K562 (cell line): ENCODE data around the gene PIGV. TPM values are rescaled to one million over a fixed set of nuclear protein-coding genes. Genes with fewer than 3 reads are reported as not detected.
A peak's percentile ranks its signal among the peaks of the same experiment; 100 is the strongest.

ENCODE experiments used
- CAMTA2 ChIP-seq: fragments of 250-450 bp; sonication (Bioruptor Pico); conservative IDR thresholded peaks from 2 replicates; pipeline ENCODE4 v1.5.1; 2022
- CBX5 ChIP-seq: IDR thresholded peaks from 2 replicates; pipeline ENCODE4 v1.6.1; 2014; ENCODE audit warnings: low read depth, borderline replicate concordance
- CEBPB ChIP-seq: fragments of 450-650 bp; IDR thresholded peaks from 2 replicates; pipeline ENCODE4 v1.6.1; 2016; ENCODE audit warnings: missing genetic modification characterization, missing compliant biosample characterization
- CEBPZ ChIP-seq: fragments of 150-350 bp; IDR thresholded peaks from 2 replicates; pipeline ENCODE4 v1.6.1; 2014; ENCODE audit warnings: low read depth, mild to moderate bottlenecking, low read length, borderline replicate concordance
- CREB3L1 ChIP-seq: fragments of 450-650 bp; IDR thresholded peaks from 2 replicates; pipeline ENCODE4 v1.6.1; 2014; ENCODE audit warnings: low read depth, mild to moderate bottlenecking, moderate library complexity, borderline replicate concordance
- CTBP1 ChIP-seq: fragments of 450-650 bp; IDR thresholded peaks from 2 replicates; pipeline ENCODE4 v1.6.1; 2016; ENCODE audit warnings: borderline replicate concordance
- DACH1 ChIP-seq: fragments of 450-650 bp; IDR thresholded peaks from 2 replicates; pipeline ENCODE4 v1.6.1; 2018; ENCODE audit not compliant: partially characterized antibody
- DMBX1 ChIP-seq: fragments of 250-450 bp; sonication (Bioruptor Pico); IDR thresholded peaks from 2 replicates; pipeline ENCODE4 v1.8.0; 2022; ENCODE audit warnings: inconsistent platforms, mild to moderate bottlenecking, moderate library complexity, borderline replicate concordance
- KDM1A ChIP-seq, 2 experiments: fragments of 450-650 bp; IDR thresholded peaks; 2 replicates each; pipeline ENCODE4 v1.6.1; 2016; ENCODE audit warnings: mild to moderate bottlenecking in 2 of 2
- MYBL2 ChIP-seq, 2 experiments: fragments of 450-650 bp in 1 of 2; sonication (generic) in 1 of 2; formaldehyde crosslinking in 1 of 2; IDR thresholded peaks; 2 replicates each; pipeline versions ENCODE4 v1.6.1 to v1.8.1; 2017 to 2022; ENCODE audit warnings: borderline replicate concordance in 1 of 2, inconsistent platforms in 1 of 2, low read depth in 1 of 2, mild to moderate bottlenecking in 1 of 2, missing genetic modification reagents in 1 of 2, moderate library complexity in 1 of 2
- NBN ChIP-seq: fragments of 450-650 bp; IDR thresholded peaks from 2 replicates; pipeline ENCODE4 v1.6.1; 2016; ENCODE audit warnings: low read depth, mild to moderate bottlenecking
- PCBP2 ChIP-seq: fragments of 200-400 bp; formaldehyde crosslinking; IDR thresholded peaks from 2 replicates; pipeline ENCODE4 v1.6.1; 2018; ENCODE audit warnings: low read length, low read depth, mild to moderate bottlenecking, moderate library complexity; ENCODE audit not compliant: poor library complexity, severe bottlenecking
- RFX7 ChIP-seq: fragments of 250-450 bp; sonication (Bioruptor Pico); IDR thresholded peaks from 2 replicates; pipeline ENCODE4 v1.5.1; 2021; ENCODE audit warnings: mild to moderate bottlenecking
- RNF2 ChIP-seq: sonication (generic); IDR thresholded peaks from 2 replicates; pipeline ENCODE4 v1.6.1; 2016
- SREBF1 ChIP-seq: fragments of 150-350 bp; IDR thresholded peaks from 2 replicates; pipeline ENCODE4 v1.6.1; 2014; ENCODE audit warnings: antibody characterized with exemption, low read depth, low read length, borderline replicate concordance
- TEAD4 ChIP-seq, 2 experiments: sonication (generic) in 1 of 2; formaldehyde crosslinking in 1 of 2; IDR thresholded peaks; 2 replicates each; pipeline versions ENCODE4 v1.6.1 to v1.8.0; 2012 to 2022; ENCODE audit warnings: borderline replicate concordance in 1 of 2, inconsistent platforms in 1 of 2, low read length in 1 of 2, mild to moderate bottlenecking in 1 of 2, missing genetic modification reagents in 1 of 2
- ZBTB7A ChIP-seq: IDR thresholded peaks from 2 replicates; pipeline ENCODE4 v1.6.1; 2011; ENCODE audit warnings: low read depth, mild to moderate bottlenecking, low read length, moderate library complexity, borderline replicate concordance; ENCODE audit not compliant: control insufficient read depth
- ZNF277 ChIP-seq: fragments of 250-450 bp; sonication (Bioruptor Pico); IDR thresholded peaks from 2 replicates; pipeline ENCODE4 v1.8.0; 2022; ENCODE audit warnings: inconsistent platforms, mild to moderate bottlenecking, moderate library complexity, borderline replicate concordance
- ZNF347 ChIP-seq: fragments of 450-650 bp; formaldehyde crosslinking; IDR thresholded peaks from 2 replicates; pipeline ENCODE4 v1.4.0; 2020; ENCODE audit warnings: low read depth, mild to moderate bottlenecking, moderate library complexity
- polyA plus RNA-seq, 8 experiments: library from polyadenylated mRNA; depleted of rRNA in 4 of 8; stranded (reverse) in 5 of 8; unstranded in 3 of 8; fragments of >200 nt; fragmentation: Nextera tagmentation in 2 of 8; fragmentation: Illumina TruSeq in 1 of 8; extraction: Ambion mirVana in 2 of 8; extraction: Trizol in 1 of 8; gene quantifications; 2 replicates each; pipeline versions ENCODE4 v1.2.1 to v1.2.3, GENCODE V29; 2011 to 2014; ENCODE audit warnings: inconsistent platforms in 1 of 8, missing spikeins in 1 of 8
- total RNA-seq, 7 experiments: library from RNA; depleted of rRNA in 6 of 7; stranded (reverse); fragments of >200 nt in 6 of 7; fragmentation: Illumina TruSeq in 2 of 7; extraction: Trizol in 2 of 7; gene quantifications; 2 replicates each; pipeline versions ENCODE4 v1.2.1 to v1.2.3, GENCODE V29; 2011 to 2021; ENCODE audit warnings: low replicate concordance in 1 of 7

The PIGV gene
- total and polyA plus RNA-seq, 9 of the 15 experiments (the other 6 are each of a cell fraction or from before 2014, with no cell fraction given), result 8.4 to 21.8 (median 11.7) TPM

GRCh38 chr1:26786437-26787380 is 1.0 kb upstream of the PIGV start (continued):
- TF ChIP-seq CREB3L1 (peak; percentile 92), TEAD4 (IDR thresholded peaks at IDR 0.05; ENCODE audit: low read length) (peak; percentile 70), TEAD4 (CRISPR knock-in tag; IDR thresholded peaks at IDR 0.05; ENCODE audit: borderline replicate concordance) (no peak), RNF2 (peak; percentile 86), CTBP1 (peak; percentile 81; the same call in 1 of the 2 replicates), RFX7 (CRISPR knock-in tag) (0 out of 2 replicates have a peak, but pooled peaks have one; percentile 54), ZNF347 (no peak), DMBX1 (CRISPR knock-in tag) (peak; percentile 56; the same call in 1 of the 2 replicates), DACH1 (no peak), ZNF277 (CRISPR knock-in tag) (no peak), SREBF1 (no peak), CEBPZ (no peak), CAMTA2 (CRISPR knock-in tag) (no peak), CBX5 (no peak), MYBL2 (IDR thresholded peaks at IDR 0.05; ENCODE audit: low read depth) (no peak), MYBL2 (CRISPR knock-in tag; IDR thresholded peaks at IDR 0.05; ENCODE audit: borderline replicate concordance) (no peak), KDM1A (IDR thresholded peaks at IDR 0.05) (peak; percentile 76 to 82; a peak in 3 of 4 replicates), ZBTB7A (peak; percentile 80; the same call in 1 of the 2 replicates), NBN (peak; percentile 80; the same call in 1 of the 2 replicates), PCBP2 (no peak), CEBPB (tag) (no peak)
